GM19372 (cell line): Measurements from ENCODE around the gene CEP131.

Experiments
- ATAC-seq: cut with Tn5 transposase; IDR thresholded peaks from one replicate; pipeline ENCODE4 v1.9.1; 2021; ENCODE audit warnings: mild to moderate bottlenecking, low read depth, moderate library complexity; ENCODE audit not compliant: unreplicated experiment

CEP131 gene

GRCh38 chr17:81204578-81204977 is 18.2 kb downstream of the CEP131 start:
- no peak for ATAC-seq

GRCh38 chr17:81203136-81203535 is 19.6 kb downstream of the CEP131 start:
- no peak for ATAC-seq

DNA sequence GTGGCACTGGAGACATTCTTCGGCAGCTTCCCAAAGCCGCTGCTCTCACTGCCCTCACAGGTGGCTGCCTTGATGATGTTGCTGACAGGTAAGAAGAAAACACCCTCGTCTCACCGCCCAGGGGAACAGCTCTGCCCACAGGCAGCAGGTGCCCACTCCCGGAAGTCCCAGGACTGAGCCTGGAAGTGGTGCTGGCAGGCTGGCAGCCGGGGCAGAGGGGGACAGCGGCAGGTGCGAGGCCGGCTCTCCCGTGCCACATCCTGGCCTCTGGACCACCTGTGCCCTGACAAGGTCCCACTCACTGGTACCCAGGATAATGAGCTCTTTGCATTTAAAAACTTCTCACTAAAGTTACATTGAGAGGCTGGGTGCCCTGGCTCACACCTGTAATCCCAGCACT is 20.4 kb downstream of the CEP131 start:
- no peak for ATAC-seq

GRCh38 chr17:81200695-81201580 is 21.8 kb downstream of the CEP131 start:
- ATAC-seq: no peak

DNA sequence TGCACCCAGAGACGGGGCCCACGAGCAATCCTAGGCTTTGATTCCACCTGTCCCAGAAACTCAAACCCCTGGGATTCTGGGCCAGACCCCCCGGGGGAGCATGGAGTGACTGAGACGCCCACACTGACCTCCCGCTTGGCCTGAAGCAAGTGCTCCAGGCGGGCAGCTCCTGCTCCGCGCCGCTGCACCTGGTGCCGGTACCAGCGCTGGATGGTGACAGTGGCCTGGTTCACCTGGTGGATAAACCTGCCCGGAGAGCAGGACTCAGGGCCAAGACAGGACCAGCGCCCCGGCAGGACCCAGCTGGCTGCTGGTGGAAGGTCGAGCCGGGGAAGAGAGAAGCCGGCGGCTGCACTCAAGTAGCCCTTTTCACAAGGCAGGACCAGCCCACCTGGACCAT is 22.6 kb downstream of the CEP131 start:
- no peak for ATAC-seq

DNA sequence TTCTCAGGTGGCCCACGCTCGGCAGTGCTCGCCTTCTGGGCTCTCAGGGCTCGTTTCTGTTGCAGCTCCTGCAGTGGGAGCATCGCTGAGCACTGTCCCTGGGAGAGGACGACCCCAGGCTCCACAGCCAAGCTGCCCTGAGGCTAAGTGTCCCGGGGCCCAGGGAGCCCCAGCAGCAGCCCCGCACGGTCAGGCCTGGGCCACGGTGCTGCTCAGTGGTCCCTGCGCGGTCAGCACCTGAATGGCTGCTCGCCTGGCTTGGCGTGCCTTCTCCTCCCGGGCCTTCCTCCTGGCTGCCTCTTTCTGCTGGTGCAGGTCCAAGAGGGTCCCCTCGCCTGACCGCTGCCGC is 23.3 kb downstream of the CEP131 start:
- no peak for ATAC-seq

GRCh38 chr17:81198826-81199481 is 23.8 kb downstream of the CEP131 start:
- no peak for ATAC-seq

GRCh38 chr17:81197831-81198490 is 24.8 kb downstream of the CEP131 start:
- ATAC-seq: no peak

DNA sequence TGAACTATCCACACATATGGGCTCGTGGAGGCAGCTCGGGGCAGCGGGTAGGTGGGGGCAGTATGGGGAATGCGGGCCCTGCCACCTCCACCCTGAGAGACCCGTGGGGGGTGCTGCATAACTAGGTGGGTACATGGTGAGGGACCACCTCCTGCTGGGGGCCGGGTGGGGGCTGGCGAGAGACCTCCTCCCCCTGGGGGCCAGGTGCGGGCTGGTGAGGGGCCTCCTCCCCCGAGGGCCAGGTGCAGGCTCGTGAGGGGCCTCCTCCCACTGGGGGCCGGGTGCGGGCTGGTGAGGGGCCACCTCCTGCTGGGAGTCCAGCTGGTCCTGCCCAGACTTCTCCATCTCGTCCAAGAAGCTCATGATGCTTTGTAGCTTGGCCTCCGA is 25.4 kb downstream of the CEP131 start:
- no peak for ATAC-seq

- no peak for ATAC-seq
These were observed 26.0 kb downstream of the CEP131 start for GRCh38 chr17:81196505-81197408.

DNA sequence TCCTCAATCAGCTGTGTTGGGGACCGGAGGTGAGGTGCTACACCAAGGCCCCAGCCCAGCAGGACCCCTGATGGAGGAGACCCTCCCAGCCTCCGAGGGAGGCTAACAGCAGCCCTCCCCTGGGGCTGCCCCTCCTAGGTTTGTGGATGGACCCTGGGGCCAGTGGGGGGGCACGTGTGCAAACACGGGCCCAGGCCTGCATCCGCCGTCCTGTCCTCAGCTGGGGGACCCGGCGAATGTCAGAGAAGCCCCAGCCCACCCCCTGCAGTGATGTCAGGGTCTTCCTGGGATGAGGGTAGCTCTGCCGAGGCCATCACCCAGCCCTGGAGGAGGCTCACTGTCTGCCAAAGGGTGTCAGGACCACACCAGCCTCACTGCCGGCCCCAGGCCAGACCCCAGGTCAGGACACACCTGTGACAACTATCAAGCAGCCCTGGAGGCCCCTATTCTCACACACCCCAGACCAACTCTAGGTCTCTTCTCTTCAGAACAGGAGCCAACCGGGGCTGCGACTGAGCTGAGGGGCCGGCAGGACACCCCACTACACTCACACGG is 26.7 kb downstream of the CEP131 start:
- ATAC-seq: no peak

DNA sequence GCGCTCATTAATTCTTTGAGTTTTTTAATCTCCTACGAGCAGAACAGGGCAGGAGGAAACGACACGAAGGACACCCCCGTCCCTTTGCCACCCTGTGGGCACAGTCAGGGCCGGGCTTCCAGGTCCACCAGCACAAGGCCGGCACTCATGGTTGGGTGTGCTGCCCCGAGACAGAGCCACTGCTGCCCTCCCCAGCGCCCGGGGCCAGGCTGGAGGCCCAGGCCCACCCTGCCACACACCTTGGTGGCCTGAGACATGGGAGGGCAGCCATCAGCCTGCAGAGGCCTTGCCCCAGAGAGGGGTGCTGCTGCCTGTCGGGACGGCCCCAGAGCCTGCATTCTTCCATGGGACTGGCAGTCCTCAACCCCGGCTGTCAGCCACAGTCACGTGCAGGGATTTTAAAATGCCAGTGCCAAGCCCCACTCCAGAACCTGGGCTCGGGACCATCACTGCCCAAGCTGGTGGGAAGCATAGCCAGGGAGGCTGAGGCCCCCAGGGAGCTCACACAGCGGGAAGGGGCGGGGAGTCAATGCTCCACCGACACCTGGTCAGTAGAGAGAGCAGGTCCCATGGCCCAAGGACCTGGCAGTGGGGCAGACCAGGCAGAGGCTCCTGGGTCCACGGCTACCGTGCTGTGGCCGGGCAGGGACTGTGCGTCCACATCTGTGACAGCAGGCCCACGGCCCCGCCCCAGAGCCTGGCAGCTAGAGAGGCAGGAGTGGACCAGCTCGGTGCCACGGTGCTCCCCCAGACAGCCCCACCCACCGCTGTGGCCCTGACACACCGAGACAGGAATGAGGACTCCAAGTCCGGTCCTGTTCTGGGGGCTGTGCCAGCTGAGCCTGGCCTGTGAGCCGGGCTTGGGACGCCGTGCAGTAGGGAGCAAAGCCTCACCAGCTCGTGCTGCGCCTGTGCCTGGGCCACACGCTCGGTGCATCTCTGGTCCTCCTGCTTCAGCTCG is 27.5 kb downstream of the CEP131 start:
- ATAC-seq: no peak

GRCh38 chr17:81194225-81194760 is 28.5 kb downstream of the CEP131 start:
- no peak for ATAC-seq

DNA sequence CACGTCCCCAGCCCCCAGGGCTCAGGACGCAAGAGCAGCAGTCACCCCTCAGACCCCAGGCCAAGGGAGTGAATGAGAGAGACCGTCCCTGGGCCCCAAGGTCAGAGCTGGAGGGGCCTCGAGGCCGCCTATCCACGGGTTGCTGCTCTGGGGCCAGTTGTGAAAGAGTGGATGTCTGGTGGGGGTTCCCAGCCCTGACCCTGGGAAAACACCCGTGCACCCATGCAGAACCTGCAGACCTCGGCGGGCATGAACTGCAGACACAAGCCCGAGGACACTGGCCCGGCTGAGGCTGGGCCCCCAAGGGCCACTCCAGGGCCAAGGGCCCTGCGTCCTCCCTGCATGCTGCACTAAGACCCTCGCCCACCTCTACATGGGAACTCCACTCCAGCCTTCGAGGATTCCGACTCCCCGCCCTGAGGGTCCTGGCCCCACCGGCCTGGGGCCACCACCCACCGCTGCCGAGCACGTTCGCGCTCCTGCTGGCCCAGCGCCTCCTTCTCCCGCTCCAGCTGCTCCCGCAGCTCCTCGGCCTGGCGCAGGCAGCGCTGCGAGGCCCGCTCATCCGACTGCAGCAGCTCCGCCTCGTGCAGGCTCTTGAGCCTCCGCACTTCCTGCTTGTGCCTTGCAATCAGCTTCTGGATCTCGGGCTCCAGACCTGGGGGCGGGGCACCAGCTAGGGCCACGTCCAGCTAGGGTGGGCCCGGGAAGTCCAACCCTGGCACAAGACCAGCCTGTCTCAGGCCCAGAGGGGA is 29.1 kb downstream of the CEP131 start:
- ATAC-seq: no peak

GRCh38 chr17:81193051-81193410 is 29.7 kb downstream of the CEP131 start:
- no peak for ATAC-seq

DNA sequence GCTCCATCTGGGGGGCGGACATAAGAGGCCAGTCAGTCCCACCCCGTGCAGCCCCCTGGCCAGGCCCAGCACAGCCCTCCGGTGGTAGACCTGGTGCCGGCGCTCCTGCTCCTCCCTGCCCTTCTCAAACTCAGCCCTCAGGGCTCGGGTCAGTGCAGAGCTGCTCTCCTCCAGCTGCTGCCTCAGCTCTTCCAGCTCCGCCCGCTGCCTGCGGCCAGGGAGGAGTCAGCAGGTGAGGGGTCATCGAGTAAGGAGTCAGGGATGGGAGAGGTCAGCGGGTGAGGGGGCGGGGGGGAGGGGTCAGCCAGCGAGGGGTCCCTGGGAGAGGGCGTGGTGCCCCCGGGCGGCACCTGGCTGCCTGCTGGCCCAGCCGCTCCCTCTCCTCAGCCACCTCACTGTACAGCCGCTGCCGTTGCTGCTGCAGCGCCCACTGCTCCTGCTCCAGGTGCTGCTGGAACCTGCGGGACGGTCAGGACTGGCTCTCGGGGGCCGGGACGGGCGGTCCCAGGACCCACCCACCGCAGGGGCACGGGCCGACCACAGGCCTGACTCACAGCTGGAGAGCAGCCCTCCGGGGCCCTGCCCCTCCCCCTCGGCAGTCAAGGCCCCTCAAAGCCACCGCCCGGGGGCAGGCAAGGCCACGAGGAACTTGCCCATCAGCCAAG is 30.2 kb downstream of the CEP131 start:
- ATAC-seq: no peak

GRCh38 chr17:81191646-81192045 is 31.1 kb downstream of the CEP131 start:
- no peak for ATAC-seq

- ATAC-seq: no peak
These were observed 31.6 kb downstream of the CEP131 start for GRCh38 chr17:81191116-81191515.
